IPS DF 19.7 (cell line): ENCODE results near the gene THAP11.
A peak's percentile ranks its signal among the peaks of the same experiment; 100 is the strongest.

Source experiments
- DNase-seq: peaks from one replicate; pipeline ENCODE4 v3.0.0-alpha.2; 2013; ENCODE audit warnings: low read depth, low spot score

The THAP11 gene

GRCh38 chr16:67841816-67842508, at the start of gene THAP11:
Gene THAP11 (plus strand): TSS chr16:67842320. CDS start chr16:67842555, 235 bp downstream.
- no peak for DNase-seq

- no peak for DNase-seq
These were observed 45.9 kb upstream of the THAP11 start for GRCh38 chr16:67796099-67796718.

- no peak for DNase-seq
These were observed 41.7 kb upstream of the THAP11 start for GRCh38 chr16:67800338-67800926.

- no peak for DNase-seq
These were observed 40.9 kb upstream of the THAP11 start for GRCh38 chr16:67801241-67801640.

- no peak for DNase-seq
These were observed 40.2 kb upstream of the THAP11 start for GRCh38 chr16:67801883-67802282.

GRCh38 chr16:67803894-67804293, 38.2 kb upstream of the THAP11 start:
- no peak for DNase-seq

- DNase-seq: no peak
These were observed 37.1 kb upstream of the THAP11 start for GRCh38 chr16:67804853-67805542.

GRCh38 chr16:67805718-67806427, 36.2 kb upstream of the THAP11 start:
- no peak for DNase-seq

GRCh38 chr16:67806428-67807147, 35.5 kb upstream of the THAP11 start, which contains the start of the genes RANBP10 and TSNAXIP1:
Gene RANBP10 (minus strand): TSS chr16:67806560. CDS start chr16:67806536, 24 bp downstream.
Gene TSNAXIP1 (plus strand): TSS chr16:67806889. CDS start chr16:67807150, 261 bp downstream.
- DNase-seq: peak; percentile 99

GRCh38 chr16:67807148-67807682, 34.9 kb upstream of the THAP11 start:
- no peak for DNase-seq

GRCh38 chr16:67811899-67812298, 30.2 kb upstream of the THAP11 start:
- no peak for DNase-seq

GRCh38 chr16:67814567-67814966, 27.6 kb upstream of the THAP11 start:
- DNase-seq: no peak

GRCh38 chr16:67820608-67821259, 21.4 kb upstream of the THAP11 start:
- DNase-seq: no peak

GRCh38 chr16:67822511-67822910, 19.6 kb upstream of the THAP11 start:
- no peak for DNase-seq

GRCh38 chr16:67825119-67825518, 17.0 kb upstream of the THAP11 start:
- no peak for DNase-seq

GRCh38 chr16:67825906-67826305, 16.2 kb upstream of the THAP11 start:
- no peak for DNase-seq

GRCh38 chr16:67828651-67829050, 13.5 kb upstream of the THAP11 start:
- DNase-seq: no peak

- no peak for DNase-seq
These were observed 9.1 kb upstream of the THAP11 start for GRCh38 chr16:67833030-67833414.

- DNase-seq: no peak
These were observed 8.5 kb upstream of the THAP11 start for GRCh38 chr16:67833415-67834241.
